Stimulated activated CD8-positive, alpha-beta memory T cell treated with anti-CD3 and anti-CD28 coated beads, Interleukin-2, amount 100 ng/mL, for 48 hours (primary cell): ENCODE data around the gene CRTAP.
"Not testable (repeated sequence)": the region's sequence is repeated elsewhere in the genome, so short reads cannot be mapped to it uniquely, and the experiment has no call there.

ENCODE experiments used
- DNase-seq, 2 donors: peaks; one replicate each; pipeline ENCODE4 v3.0.0-alpha.2; 2020; ENCODE audit warnings: low read depth in 2 of 2

CRTAP gene

GRCh38 chr3:33113772-33114621 is at the start of gene CRTAP:
Gene CRTAP (plus strand): TSS chr3:33114014. CDS start chr3:33114078, 64 bp downstream.
- peak; percentile 87 to 91 for DNase-seq

- DNase-seq, result no peak
These were observed 48.9 kb upstream of the CRTAP start for GRCh38 chr3:33064929-33065328.

- DNase-seq, result no peak
These were observed 46.3 kb upstream of the CRTAP start for GRCh38 chr3:33067484-33067883.

DNA sequence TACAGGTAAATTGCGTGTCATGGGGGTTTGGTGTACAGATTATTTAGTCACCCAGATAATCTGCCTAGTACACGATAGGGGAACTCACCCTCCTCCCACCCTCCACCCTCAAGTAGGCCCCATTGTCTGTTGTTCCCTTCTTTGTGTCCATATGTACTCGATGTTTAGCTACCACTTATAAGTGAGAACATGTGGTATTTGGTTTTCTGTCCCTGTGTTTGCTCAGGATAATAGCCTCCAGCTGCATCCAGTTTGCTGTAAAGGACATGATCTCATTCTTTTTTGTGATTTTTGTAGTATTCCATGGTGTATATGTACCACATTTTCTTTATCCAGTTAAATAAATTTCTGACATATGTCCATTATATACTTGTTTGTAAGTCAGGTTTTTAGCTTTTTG is 44.0 kb upstream of the CRTAP start:
- DNase-seq, result not testable (repeated sequence)

DNA sequence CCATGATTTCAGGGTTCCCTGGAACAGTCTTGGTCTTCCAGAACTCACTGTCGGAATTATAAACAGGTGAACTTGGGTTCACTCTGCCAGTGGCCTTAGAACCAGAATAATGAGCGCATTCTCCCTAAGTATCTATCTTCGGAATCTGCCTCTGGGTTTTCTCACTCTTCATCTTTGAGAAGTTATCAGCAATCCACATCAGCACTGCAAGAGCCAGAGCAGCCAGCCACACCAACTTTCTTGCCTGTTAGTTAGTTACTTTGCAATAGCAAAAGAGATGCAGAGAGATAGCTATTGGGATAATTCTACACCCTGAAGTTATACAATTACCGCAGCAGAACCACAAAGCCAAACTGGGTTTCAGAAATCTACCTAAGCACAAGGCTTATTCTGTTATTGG is 42.6 kb upstream of the CRTAP start:
- no peak for DNase-seq

GRCh38 chr3:33071946-33072345 is 41.9 kb upstream of the CRTAP start:
- DNase-seq, result no peak

DNA sequence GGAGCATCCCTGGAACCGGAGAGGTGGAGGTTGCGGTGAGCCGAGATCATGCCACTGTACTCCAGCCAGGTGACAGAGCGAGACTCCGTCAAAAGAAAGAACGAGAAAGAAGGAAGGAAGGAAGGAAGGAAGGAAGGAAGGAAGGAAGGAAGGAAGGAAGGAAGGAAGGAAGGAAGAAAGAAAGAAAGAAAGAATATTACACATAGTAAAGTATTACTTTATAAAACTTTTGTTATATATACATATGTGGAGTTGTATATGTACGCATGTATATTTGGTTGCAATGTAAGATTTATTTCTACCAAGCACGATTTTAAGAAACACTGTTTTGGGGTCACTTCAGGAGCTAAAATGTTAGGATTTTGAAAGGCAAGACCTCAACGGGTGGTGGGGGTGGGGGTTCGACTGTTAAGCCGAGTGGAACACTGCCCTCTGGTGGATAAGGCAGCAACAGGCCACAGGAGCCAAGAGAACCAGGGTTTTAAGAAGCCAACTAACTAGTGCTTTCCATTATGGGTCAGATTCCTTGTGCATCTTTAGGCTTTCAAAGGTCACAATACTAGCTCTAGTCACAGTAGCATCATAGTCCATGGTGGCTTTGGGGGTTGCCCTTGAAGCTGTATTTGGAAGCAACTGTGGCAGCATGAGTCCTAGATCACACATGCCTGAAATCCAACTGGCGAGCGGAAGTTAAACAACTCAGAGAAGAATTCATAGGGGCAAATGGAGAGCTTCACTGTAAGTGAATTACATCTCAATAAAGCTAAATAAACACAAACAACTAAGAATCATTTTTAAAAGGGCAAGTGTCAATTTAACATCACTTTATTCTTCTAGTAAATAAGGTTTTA is 39.4 kb upstream of the CRTAP start:
- peak in 1 of 2 donors; percentile 52 for DNase-seq

GRCh38 chr3:33075995-33076394 is 37.8 kb upstream of the CRTAP start:
- no peak for DNase-seq

GRCh38 chr3:33076952-33077351 is 36.9 kb upstream of the CRTAP start:
- DNase-seq, result no peak

DNA sequence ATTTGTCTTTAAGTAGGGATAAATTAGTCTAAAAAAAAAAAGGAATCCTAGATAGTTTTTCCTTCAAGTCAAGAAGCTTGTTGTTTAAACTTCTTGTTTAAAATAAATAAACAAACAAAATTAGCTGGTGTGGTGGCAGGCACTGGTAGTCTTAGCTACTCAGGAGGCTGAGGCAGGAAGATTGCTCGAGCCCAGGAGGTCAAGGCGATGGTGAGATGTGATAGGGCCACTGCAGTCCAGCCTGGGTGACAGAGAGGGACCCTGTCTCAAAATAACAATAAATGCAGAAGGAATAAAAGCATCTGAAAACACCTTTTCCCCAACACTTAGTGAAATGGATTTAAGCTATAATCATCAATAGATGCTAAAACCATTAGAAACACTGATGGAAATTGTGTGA is 35.8 kb upstream of the CRTAP start:
- DNase-seq, result no peak

DNA sequence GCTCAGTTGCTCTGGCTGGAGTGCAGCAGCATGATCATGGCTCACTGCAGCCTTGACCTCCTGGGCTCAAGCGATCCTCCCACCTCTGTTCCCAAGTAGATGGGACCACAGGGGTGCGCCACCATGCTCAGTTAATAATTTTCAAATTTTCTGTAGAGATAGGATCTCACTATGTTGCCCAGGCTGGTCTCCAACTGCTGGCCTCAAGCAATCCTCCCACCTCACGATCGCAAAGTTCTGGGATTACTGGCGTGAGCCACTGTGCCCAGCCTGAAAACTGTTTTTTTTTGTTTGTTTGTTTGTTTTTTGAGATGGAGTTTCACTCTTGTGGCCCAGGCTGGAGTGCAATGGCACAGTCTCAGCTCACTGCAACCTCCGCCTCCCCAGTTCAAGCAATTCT is 34.0 kb upstream of the CRTAP start:
- DNase-seq, result not testable (repeated sequence)

DNA sequence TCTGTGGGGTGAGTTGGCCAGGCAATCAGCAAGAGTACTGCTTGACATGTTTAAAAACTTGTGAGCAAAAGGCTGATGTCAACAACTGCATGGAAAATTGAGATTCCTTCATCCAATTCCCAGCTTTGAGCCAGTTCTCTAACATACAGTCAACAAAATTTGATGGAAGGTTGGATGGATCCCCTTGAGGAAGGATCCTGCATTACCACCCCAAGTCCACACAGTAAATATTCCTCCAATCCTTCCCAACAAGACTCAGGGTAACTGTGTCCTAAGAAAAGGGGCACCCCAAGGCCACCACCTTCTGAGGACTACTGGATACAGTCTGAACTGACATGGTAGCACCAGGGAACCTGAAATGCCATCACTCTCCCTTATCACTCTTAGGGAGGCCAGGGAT is 32.0 kb upstream of the CRTAP start:
- DNase-seq, result no peak

DNA sequence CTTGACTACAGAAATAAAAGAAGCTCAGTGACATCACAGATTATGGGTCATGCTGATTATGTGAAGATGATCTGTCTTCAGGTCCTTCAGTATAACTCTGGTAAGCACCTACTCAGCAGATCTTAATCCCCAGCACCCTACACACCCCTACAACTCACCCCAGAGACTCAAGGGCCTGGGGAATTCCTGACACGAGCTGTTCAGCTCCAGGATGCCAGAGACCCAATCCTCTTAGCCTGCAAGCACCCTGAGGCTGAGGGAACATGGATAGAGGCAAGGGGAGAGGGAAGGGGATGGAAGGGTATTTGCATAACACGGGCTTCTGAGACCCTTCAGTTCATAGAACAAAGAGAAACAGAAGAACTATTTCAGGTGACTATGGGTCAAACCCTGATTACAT is 29.9 kb upstream of the CRTAP start:
- no peak for DNase-seq

GRCh38 chr3:33088691-33089090 is 25.1 kb upstream of the CRTAP start:
- no peak for DNase-seq

GRCh38 chr3:33089515-33089914 is 24.3 kb upstream of the CRTAP start:
- no peak for DNase-seq

GRCh38 chr3:33091746-33092145 is 22.1 kb upstream of the CRTAP start:
- no peak for DNase-seq

DNA sequence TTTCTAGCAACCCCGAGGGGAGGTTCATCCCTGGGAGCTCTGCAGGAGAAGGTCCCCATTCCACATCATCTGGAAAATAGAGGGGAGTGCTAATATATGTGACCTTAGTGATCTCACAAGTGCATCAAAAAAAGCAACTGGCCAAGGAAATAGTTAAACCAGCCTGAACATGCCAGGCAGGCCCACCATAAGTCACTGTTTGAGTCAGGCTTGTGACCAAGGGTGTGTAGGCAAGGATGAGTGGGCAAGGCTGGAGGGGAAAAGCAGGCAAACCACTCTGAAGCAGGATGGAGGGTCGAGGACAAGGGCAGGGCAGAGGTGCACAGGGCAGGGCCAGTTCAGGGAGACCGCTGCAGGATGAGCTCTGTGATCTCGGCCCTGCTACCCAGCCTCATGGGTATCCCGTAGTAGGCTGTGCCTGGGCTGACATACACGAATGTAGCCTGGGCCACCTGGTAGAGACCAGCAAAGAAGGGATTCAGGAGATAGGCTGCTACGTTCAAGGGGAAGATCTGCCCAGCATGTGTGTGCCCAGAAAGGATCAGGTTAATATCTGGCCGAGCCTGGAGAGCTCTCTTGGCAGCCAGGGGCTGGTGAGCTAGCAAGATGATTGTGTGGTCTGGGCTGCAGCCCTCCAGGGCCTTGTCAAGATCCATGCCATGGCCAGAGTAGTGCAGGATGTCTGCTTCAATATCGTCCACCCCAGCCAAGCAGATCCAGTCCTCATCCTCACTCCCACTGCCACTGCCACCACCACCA is 21.1 kb upstream of the CRTAP start:
- DNase-seq, result no peak

DNA sequence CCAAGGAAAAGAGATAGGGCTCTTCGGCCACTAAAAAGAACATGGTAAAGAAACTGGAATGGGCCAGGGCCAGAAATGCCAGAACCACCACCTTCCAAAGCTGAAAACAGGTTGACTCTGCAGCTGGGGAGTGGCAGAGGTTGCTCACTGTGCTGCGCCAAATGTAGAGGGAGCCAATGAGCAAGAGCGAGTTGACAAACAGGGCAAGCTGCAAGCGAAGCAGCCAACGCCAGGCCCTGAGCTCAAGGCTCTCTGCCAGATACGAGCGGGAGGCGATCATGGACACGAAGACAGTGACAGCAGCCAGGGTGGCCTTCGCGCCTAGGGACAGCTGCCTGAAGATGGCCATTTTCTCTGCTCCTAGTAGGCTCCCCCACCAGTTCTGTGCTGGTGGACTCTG is 20.0 kb upstream of the CRTAP start:
- no peak for DNase-seq

GRCh38 chr3:33095436-33095835 is 18.4 kb upstream of the CRTAP start:
- no peak for DNase-seq

DNA sequence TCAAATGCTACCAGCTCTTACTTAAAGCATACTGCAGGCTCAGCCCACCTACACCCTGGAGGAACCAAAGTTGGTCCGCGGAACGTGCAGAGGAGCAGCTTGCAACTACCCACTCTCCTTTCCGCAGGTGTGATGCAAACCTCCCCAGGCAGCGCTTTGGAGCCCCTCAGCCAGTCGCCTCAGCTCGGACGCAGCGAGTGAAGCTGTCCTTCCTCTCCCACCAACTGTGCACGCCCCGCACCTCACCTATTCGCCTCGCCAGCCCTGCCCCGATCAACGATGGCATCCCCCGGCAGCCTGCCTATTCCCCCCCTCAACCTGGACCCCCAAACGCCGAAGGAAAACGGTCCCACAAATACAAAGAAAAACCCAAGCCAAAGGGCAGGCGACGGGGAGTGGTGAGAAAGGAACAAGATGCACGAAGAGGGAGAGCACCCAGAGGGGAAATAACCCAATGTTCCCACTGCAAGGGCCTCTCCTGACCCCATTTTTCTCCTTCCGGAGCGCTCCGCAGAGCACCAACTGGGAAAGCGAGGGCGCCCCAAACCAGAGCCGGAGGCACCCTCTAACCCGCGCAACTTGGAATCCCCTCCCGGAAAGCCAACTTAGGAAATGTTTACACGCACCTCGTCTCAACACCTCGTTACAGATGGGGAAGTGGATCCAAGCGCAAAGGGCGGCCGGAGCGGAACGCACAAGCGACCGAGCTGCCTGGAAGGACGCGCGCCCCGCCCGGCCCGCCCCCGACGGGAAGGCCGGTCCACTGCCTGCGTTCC is 17.5 kb upstream of the CRTAP start:
- DNase-seq, result peak in 1 of 2 donors; percentile 28

DNA sequence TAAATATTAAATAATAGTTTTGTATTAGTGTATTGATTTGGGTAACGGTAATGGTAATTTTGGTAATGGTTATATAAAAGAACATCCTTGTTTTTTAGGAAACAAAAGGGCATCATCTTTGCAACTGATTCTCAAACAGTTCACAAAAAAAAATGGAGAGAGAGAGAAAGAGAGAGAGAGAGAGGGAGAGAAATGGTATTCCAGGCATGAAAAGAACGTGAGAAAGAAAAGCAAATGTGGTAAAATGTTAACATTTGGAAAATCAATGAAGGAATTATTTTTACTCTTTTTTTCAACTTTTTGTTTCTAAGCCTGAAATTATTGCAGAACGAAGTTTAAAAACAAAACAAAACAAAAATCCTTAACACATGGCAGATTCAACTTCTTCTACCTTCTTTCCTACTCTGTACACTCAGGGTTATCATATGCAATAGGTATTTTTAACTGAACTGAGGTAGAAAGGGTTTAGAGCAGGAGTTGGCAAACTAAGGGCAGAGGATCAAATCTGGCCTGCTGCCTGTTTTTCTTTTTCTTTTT is 14.6 kb upstream of the CRTAP start:
- no peak for DNase-seq
